ENCODE measurements around the gene ART3.

Gene ART3

DNA sequence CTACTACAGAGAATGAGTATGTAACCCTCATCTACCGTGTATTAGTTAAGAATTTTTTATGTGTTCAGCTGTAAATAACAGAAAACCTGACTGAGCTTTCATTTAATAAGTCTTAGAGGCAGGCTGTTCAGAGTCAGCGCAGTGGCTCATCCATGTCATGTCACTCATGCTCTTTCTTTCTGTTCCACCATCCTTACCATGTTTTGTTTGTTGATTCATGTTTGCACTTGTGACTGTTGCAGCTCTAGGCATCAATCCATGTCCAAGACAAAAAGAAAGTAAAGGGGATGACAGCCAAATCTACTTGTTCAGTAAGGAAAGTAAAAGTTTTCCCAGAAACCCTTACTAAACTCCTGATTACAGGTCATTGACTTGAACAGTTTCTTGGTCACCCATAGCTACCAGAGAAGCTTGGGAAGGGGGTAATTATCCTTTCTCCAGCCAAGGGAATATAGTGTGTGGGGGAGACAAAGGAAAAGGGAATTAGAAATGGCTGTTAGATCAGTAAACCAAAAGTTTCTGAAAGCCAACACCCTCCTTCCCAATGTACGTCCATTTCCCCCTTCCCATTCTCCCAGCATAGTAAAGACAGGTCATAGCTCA lies 9.0 kb downstream of the ART3 start:
- Histone ChIP-seq H3K9me3 (ENCODE audit: insufficient read depth, low read length) (no peaks in the 10 kb centered on the region), H3K4me1 (ENCODE audit: insufficient read depth, insufficient read length) (no peaks in the 10 kb centered on the region), H3K4me3 (ENCODE audit: insufficient read length, low read depth) (no peak overlapping the region), H3K9ac (ENCODE audit: insufficient read length, low read depth) (no peak overlapping the region), H3K36me3 (ENCODE audit: insufficient read depth, insufficient read length, low read length) (no peaks in the 10 kb centered on the region), H3K27me3 (ENCODE audit: insufficient read depth, insufficient read length) (no peaks in the 10 kb centered on the region)
- no peak for DNase-seq (ENCODE audit: low read depth, low spot score)
- no peak for TF ChIP-seq YY1 (IDR thresholded peaks at IDR 0.05; ENCODE audit: insufficient read depth, insufficient read length)
- no peak for TF ChIP-seq SUZ12 (IDR thresholded peaks at IDR 0.05; ENCODE audit: extremely low read depth, insufficient read depth, insufficient read length)
- no peak for TF ChIP-seq ZNF274 (IDR thresholded peaks at IDR 0.05; ENCODE audit: low read depth, low read length)

DNA sequence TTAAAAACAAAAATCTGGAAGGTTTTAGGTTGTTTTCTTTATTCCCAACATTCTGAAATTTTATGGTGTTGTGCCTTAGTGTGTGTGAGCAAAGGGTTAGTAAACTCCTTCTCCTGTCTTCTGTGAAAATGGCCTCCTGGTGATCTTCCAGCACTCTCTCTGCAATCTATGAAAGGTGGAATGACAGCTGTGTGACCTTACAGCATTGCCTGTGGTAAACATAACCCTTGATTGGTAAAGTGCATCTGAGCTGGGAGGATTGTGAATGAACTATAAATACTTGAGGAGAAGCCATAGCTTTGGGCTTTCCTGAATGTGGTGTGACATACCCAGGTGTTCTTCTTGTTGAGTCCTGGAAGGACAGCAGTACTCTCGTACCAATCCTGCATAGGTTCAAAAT lies 10.0 kb downstream of the ART3 start:
- DNase-seq (ENCODE audit: low read depth, low spot score): no peak
- no peaks in the 10 kb centered on the region for H3K36me3 ChIP-seq (ENCODE audit: insufficient read depth, insufficient read length, low read length)
- TF ChIP-seq ZNF274 (IDR thresholded peaks at IDR 0.05; ENCODE audit: low read depth, low read length): no peak
- TF ChIP-seq YY1 (IDR thresholded peaks at IDR 0.05; ENCODE audit: insufficient read depth, insufficient read length): no peak
- TF ChIP-seq SUZ12 (IDR thresholded peaks at IDR 0.05; ENCODE audit: extremely low read depth, insufficient read depth, insufficient read length): no peak
- no peak overlapping the region for H3K9ac ChIP-seq (ENCODE audit: insufficient read length, low read depth)
- H3K9me3 ChIP-seq (ENCODE audit: insufficient read depth, low read length): no peaks in the 10 kb centered on the region
- no peak overlapping the region for H3K4me3 ChIP-seq (ENCODE audit: insufficient read length, low read depth)
- H3K27me3 ChIP-seq (ENCODE audit: insufficient read depth, insufficient read length): no peaks in the 10 kb centered on the region
- no peaks in the 10 kb centered on the region for H3K4me1 ChIP-seq (ENCODE audit: insufficient read depth, insufficient read length)

DNA sequence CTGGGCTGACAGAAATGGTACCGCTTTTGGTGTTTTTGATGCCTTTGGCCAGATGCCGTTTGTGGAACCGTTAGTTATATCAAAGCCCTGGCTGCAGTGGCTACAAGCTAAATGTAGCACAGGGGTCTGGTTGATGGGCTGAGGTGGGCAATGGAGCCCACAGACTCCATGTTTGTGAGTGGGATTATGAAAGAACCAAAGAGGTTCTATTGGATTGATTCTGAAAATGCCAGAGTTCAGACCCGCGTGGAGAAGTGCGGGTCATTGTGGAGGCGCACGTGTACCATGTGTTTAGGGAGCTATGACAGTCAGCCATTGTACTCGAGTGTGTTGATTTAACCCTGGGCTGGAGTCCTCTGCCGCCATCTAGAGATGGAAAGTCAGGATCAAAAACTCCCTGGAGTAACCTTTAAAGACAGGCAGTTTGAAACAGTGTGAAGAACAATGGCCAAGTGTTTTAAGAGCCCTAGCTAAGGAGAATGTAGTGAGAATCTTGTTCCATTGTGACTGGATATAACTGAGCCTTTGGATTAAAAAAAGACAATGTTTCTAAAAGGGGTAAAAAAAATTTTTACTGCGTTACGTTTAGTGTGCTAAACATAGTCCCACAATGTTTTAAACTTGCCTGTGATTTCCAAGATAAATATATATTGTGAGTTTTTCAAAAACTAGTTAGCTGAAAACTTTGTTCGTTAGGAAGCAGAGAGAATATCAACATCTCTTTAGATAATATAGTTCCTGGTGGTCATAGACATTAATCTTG lies 12.7 kb downstream of the ART3 start:
- no peak for TF ChIP-seq YY1 (IDR thresholded peaks at IDR 0.05; ENCODE audit: insufficient read depth, insufficient read length)
- no peak for TF ChIP-seq SUZ12 (IDR thresholded peaks at IDR 0.05; ENCODE audit: extremely low read depth, insufficient read depth, insufficient read length)
- no peak for TF ChIP-seq ZNF274 (IDR thresholded peaks at IDR 0.05; ENCODE audit: low read depth, low read length)
- no peaks in the 10 kb centered on the region for H3K36me3 ChIP-seq (ENCODE audit: insufficient read depth, insufficient read length, low read length)
- H3K9me3 ChIP-seq (ENCODE audit: insufficient read depth, low read length): no peaks in the 10 kb centered on the region
- H3K27me3 ChIP-seq (ENCODE audit: insufficient read depth, insufficient read length): no peaks in the 10 kb centered on the region
- H3K4me1 ChIP-seq (ENCODE audit: insufficient read depth, insufficient read length): no peaks in the 10 kb centered on the region
- no peak overlapping the region for H3K9ac ChIP-seq (ENCODE audit: insufficient read length, low read depth)
- DNase-seq (ENCODE audit: low read depth, low spot score): peak; percentile 59
- H3K4me3 ChIP-seq (ENCODE audit: insufficient read length, low read depth): no peak overlapping the region

DNA sequence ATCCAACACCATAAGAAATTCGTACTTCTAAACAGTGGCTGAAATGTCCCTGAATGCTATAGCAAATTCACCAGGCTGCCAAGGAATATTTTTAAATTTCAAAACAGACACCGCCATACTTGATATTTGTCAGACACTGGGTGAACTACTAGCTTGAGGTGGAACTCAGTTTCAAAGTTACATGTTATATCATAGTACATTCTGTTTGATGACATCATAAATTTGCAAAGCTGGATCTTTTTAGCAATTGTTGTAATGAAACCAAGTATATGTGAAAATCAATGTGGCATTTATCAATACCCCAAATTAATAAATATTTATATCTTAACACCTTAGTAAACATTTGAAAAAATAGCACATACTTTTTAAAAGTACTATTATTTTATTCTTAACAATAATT lies 14.2 kb downstream of the ART3 start:
- Histone ChIP-seq H3K4me1 (ENCODE audit: insufficient read depth, insufficient read length) (no peaks in the 10 kb centered on the region), H3K9ac (ENCODE audit: insufficient read length, low read depth) (no peak overlapping the region), H3K4me3 (ENCODE audit: insufficient read length, low read depth) (no peak overlapping the region), H3K36me3 (ENCODE audit: insufficient read depth, insufficient read length, low read length) (no peaks in the 10 kb centered on the region), H3K27me3 (ENCODE audit: insufficient read depth, insufficient read length) (no peaks in the 10 kb centered on the region), H3K9me3 (ENCODE audit: insufficient read depth, low read length) (no peaks in the 10 kb centered on the region)
- no peak for DNase-seq (ENCODE audit: low read depth, low spot score)
- TF ChIP-seq SUZ12 (IDR thresholded peaks at IDR 0.05; ENCODE audit: extremely low read depth, insufficient read depth, insufficient read length): no peak
- no peak for TF ChIP-seq ZNF274 (IDR thresholded peaks at IDR 0.05; ENCODE audit: low read depth, low read length)
- no peak for TF ChIP-seq YY1 (IDR thresholded peaks at IDR 0.05; ENCODE audit: insufficient read depth, insufficient read length)

DNA sequence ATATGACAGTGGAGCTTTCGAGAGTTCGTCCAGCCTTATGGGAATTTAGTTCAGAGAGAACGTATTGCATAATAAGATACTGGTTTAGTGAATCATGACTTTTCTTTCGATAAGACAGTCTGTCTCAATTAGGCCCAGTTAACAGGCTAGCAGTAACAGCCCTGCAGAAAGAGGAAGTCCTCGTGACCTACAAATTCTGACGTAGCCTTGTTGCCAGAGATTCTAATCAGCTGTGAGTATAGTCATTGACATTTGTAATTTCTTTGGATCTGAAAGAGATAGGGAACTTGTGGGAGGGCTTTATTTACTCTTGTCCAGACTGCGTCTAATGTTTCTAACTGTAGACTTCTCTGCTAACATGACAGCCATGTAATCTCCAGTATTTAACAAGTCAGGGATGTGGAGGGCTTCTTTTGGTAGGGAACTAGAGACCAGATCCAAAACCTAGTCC lies 15.8 kb downstream of the ART3 start:
- Histone ChIP-seq H3K27me3 (ENCODE audit: insufficient read depth, insufficient read length) (no peaks in the 10 kb centered on the region), H3K36me3 (ENCODE audit: insufficient read depth, insufficient read length, low read length) (no peaks in the 10 kb centered on the region), H3K4me1 (ENCODE audit: insufficient read depth, insufficient read length) (no peaks in the 10 kb centered on the region), H3K4me3 (ENCODE audit: insufficient read length, low read depth) (no peak overlapping the region), H3K9ac (ENCODE audit: insufficient read length, low read depth) (no peak overlapping the region), H3K9me3 (ENCODE audit: insufficient read depth, low read length) (no peaks in the 10 kb centered on the region)
- DNase-seq (ENCODE audit: low read depth, low spot score): no peak
- TF ChIP-seq ZNF274 (IDR thresholded peaks at IDR 0.05; ENCODE audit: low read depth, low read length): no peak
- TF ChIP-seq YY1 (IDR thresholded peaks at IDR 0.05; ENCODE audit: insufficient read depth, insufficient read length): no peak
- no peak for TF ChIP-seq SUZ12 (IDR thresholded peaks at IDR 0.05; ENCODE audit: extremely low read depth, insufficient read depth, insufficient read length)

DNA sequence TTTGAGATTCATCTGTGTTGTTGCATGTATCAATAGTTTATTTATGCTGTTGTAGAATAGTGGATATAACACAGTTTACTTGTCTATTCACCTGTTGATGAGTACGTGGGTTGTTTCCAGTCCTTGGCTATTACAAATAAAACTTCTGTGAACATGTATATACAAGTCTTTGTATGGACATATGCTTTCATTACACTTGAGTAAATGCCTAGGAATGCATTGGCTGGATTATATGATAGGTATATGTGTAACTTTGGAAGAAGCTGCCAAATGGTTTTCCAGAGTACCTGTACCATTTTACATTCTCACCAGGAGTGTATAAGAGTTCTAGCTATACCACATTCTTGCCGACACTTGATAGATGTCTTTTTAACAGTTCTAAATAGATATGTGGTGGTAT lies 16.5 kb downstream of the ART3 start:
- no peak overlapping the region for H3K9ac ChIP-seq (ENCODE audit: insufficient read length, low read depth)
- TF ChIP-seq SUZ12 (IDR thresholded peaks at IDR 0.05; ENCODE audit: extremely low read depth, insufficient read depth, insufficient read length) (no peak), ZNF274 (IDR thresholded peaks at IDR 0.05; ENCODE audit: low read depth, low read length) (no peak), YY1 (IDR thresholded peaks at IDR 0.05; ENCODE audit: insufficient read depth, insufficient read length) (no peak)
- no peak for DNase-seq (ENCODE audit: low read depth, low spot score)
- H3K27me3 ChIP-seq (ENCODE audit: insufficient read depth, insufficient read length): no peaks in the 10 kb centered on the region
- H3K36me3 ChIP-seq (ENCODE audit: insufficient read depth, insufficient read length, low read length): no peaks in the 10 kb centered on the region
- H3K9me3 ChIP-seq (ENCODE audit: insufficient read depth, low read length): no peaks in the 10 kb centered on the region
- H3K4me3 ChIP-seq (ENCODE audit: insufficient read length, low read depth): no peak overlapping the region
- no peaks in the 10 kb centered on the region for H3K4me1 ChIP-seq (ENCODE audit: insufficient read depth, insufficient read length)

DNA sequence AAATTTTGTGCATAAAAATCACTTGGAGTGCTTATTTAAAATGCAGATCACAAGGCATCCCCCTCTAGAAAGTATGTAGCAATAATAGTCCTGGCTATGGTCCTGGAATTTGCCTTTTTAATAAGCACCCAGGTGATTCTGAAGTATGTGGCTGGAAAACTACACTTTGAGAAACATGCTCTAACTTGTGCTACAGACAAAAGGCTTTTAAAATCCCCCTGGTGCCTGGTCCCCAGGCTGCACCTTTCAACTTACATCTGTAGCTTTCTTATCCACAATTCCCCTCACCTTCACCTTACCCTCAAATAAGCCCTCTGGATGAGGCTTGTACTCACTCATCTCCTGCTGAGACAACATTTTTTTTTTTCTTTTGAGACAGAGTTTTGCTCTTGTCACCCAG lies 21.1 kb downstream of the ART3 start:
- Histone ChIP-seq H3K4me3 (ENCODE audit: insufficient read length, low read depth) (no peak overlapping the region), H3K27me3 (ENCODE audit: insufficient read depth, insufficient read length) (no peaks in the 10 kb centered on the region), H3K9ac (ENCODE audit: insufficient read length, low read depth) (no peak overlapping the region), H3K36me3 (ENCODE audit: insufficient read depth, insufficient read length, low read length) (no peaks in the 10 kb centered on the region), H3K4me1 (ENCODE audit: insufficient read depth, insufficient read length) (no peaks in the 10 kb centered on the region), H3K9me3 (ENCODE audit: insufficient read depth, low read length) (no peaks in the 10 kb centered on the region)
- TF ChIP-seq SUZ12 (IDR thresholded peaks at IDR 0.05; ENCODE audit: extremely low read depth, insufficient read depth, insufficient read length): no peak
- TF ChIP-seq ZNF274 (IDR thresholded peaks at IDR 0.05; ENCODE audit: low read depth, low read length): no peak
- no peak for TF ChIP-seq YY1 (IDR thresholded peaks at IDR 0.05; ENCODE audit: insufficient read depth, insufficient read length)
- DNase-seq (ENCODE audit: low read depth, low spot score): no peak
